Prostate gland (tissue), 2 donors: ENCODE data around the gene CSNK1G3. TPM values are rescaled to one million over a fixed set of nuclear protein-coding genes. Genes with fewer than 3 reads are reported as not detected.
"Not testable (repeated sequence)": the region's sequence is repeated elsewhere in the genome, so short reads cannot be mapped to it uniquely, and the experiment has no call there.

ENCODE experiments used
- DNase-seq: peaks from one replicate; pipeline ENCODE4 v3.0.0-alpha.2; 2019; ENCODE audit warnings: low spot score
- H3K27ac ChIP-seq, 2 donors: fragments of 200-600 bp; sonication (generic); 2 replicates each; pipeline ENCODE4 v1.5.1; 2017 to 2019
- H3K27me3 ChIP-seq: fragments of 200-600 bp; sonication (generic); replicated peaks from 2 replicates; pipeline ENCODE4 v1.5.1; 2019; ENCODE audit not compliant: insufficient read depth
- H3K36me3 ChIP-seq, 2 donors: fragments of 200-600 bp; sonication (generic); 1 replicate in 1 of 2; 2 replicates in 1 of 2; pipeline versions ENCODE4 v1.5.1 to v1.8.1; 2017 to 2019
- H3K4me1 ChIP-seq: fragments of 200-600 bp; sonication (generic); replicated peaks from 2 replicates; pipeline ENCODE4 v1.5.1; 2019
- H3K4me3 ChIP-seq, 2 donors: fragments of 200-600 bp; sonication (generic); 2 replicates each; pipeline ENCODE4 v1.5.1; 2017 to 2019
- H3K9me3 ChIP-seq: fragments of 200-600 bp; sonication (generic); 2 replicates; pipeline ENCODE4 v1.5.1; 2017
- CTCF ChIP-seq, 4 experiments: fragments of 200-600 bp in 2 of 4; fragments of 450-650 bp in 2 of 4; sonication (generic) in 2 of 4; IDR thresholded peaks; 1 replicate in 3 of 4; 2 replicates in 1 of 4; pipeline ENCODE4 v1.5.1; 2016 to 2019; ENCODE audit warnings: antibody characterized with exemption in 4 of 4, mild to moderate bottlenecking in 2 of 4, moderate library complexity in 2 of 4
- POLR2A ChIP-seq: fragments of 450-650 bp; IDR thresholded peaks from one replicate; pipeline ENCODE4 v1.6.1; 2016; ENCODE audit warnings: antibody characterized with exemption, mild to moderate bottlenecking
- POLR2AphosphoS5 ChIP-seq: sonication (generic); formaldehyde crosslinking; IDR thresholded peaks from one replicate; pipeline ENCODE4 v1.6.1; 2017; ENCODE audit warnings: antibody characterized with exemption
- WGBS: methylation state at CpG from one replicate; pipeline ENCODE4 v1.1.5; 2018; 5-methylcytosine and 5-hydroxymethylcytosine counted together
- intact Hi-C: fragments of 100-400 bp; cut with DNase I; formaldehyde crosslinking; loops from one replicate; pipeline ENCODE4 v1.14.2; 2022
- total RNA-seq, 2 donors: library from RNA; depleted of rRNA; stranded (reverse); fragments of >200 nt; gene quantifications; one replicate each; pipeline ENCODE4 v1.1.0, GENCODE V29; 2016

CSNK1G3 gene
- total RNA-seq, 2 donors from 2014 or later = 37.1 to 43.1 TPM

- intact Hi-C loops = no loop called here
These were observed 24.9 kb upstream of the CSNK1G3 start for GRCh38 chr5:123486951-123487655.

GRCh38 chr5:123490974-123491373 lies 21.0 kb upstream of the CSNK1G3 start:
- no peaks in the 10 kb centered on the region for H3K9me3 ChIP-seq
- intact Hi-C loops = no loop called here
- no peak overlapping the region for H3K4me3 ChIP-seq
- H3K4me1 ChIP-seq = no peaks in the 10 kb centered on the region
- H3K27me3 ChIP-seq = no peaks in the 10 kb centered on the region
- WGBS = 85% methylated on average over 5 of the region's 5 CpGs
- DNase-seq = no peak
- TF ChIP-seq CTCF (IDR thresholded peaks at IDR 0.05) = no peak
- TF ChIP-seq POLR2AphosphoS5 = no peak
- TF ChIP-seq POLR2A = no peak
- no peaks in the 10 kb centered on the region for H3K36me3 ChIP-seq
- no peak overlapping the region for H3K27ac ChIP-seq

More at GRCh38 chr5:123486951-123487655, 24.9 kb upstream of the CSNK1G3 start:
- Histone ChIP-seq H3K4me1 (no peaks in the 10 kb centered on the region), H3K9me3 (no peaks in the 10 kb centered on the region), H3K27me3 (no peaks in the 10 kb centered on the region), H3K27ac (no peak overlapping the region), H3K36me3 (no peaks in the 10 kb centered on the region), H3K4me3 (no peak overlapping the region)
- no peak for TF ChIP-seq CTCF (IDR thresholded peaks at IDR 0.05)
- no peak for TF ChIP-seq POLR2AphosphoS5
- TF ChIP-seq POLR2A = no peak
- 30% methylated on average over 7 of the region's 7 CpGs for WGBS
- DNase-seq = no peak

GRCh38 chr5:123495211-123495610 lies 16.8 kb upstream of the CSNK1G3 start:
- H3K27ac ChIP-seq, H3K9me3 ChIP-seq, H3K27me3 ChIP-seq, H3K36me3 ChIP-seq, H3K4me1 ChIP-seq, H3K4me3 ChIP-seq, intact Hi-C loops, DNase-seq: not testable (repeated sequence)
- WGBS = 92% methylated on average over 2 of the region's 2 CpGs

GRCh38 chr5:123496892-123497291 lies 15.1 kb upstream of the CSNK1G3 start:
- Histone ChIP-seq H3K4me3 (no peak overlapping the region), H3K27ac (no peak overlapping the region), H3K4me1 (no peaks in the 10 kb centered on the region), H3K9me3 (no peaks in the 10 kb centered on the region), H3K27me3 (no peaks in the 10 kb centered on the region), H3K36me3 (no peaks in the 10 kb centered on the region)
- 65% methylated on average over 3 of the region's 3 CpGs for WGBS
- no peak for DNase-seq
- intact Hi-C loops = no loop called here
- TF ChIP-seq POLR2A (no peak), POLR2AphosphoS5 (no peak), CTCF (IDR thresholded peaks at IDR 0.05) (no peak)

- intact Hi-C loops = no loop called here
- WGBS = 93% methylated on average over 4 of the region's 4 CpGs
- TF ChIP-seq POLR2AphosphoS5 (no peak), CTCF (IDR thresholded peaks at IDR 0.05) (no peak), POLR2A (no peak)
These were observed 11.5 kb upstream of the CSNK1G3 start for GRCh38 chr5:123500471-123500870.

More at GRCh38 chr5:123500471-123500870, 11.5 kb upstream of the CSNK1G3 start:
- no peaks in the 10 kb centered on the region for H3K4me1 ChIP-seq
- H3K4me3 ChIP-seq = no peak overlapping the region
- H3K36me3 ChIP-seq = no peaks in the 10 kb centered on the region
- no peak overlapping the region for H3K27ac ChIP-seq
- no peaks in the 10 kb centered on the region for H3K27me3 ChIP-seq
- H3K9me3 ChIP-seq = no peaks in the 10 kb centered on the region
- DNase-seq = no peak
